ENCODE results near the gene TMEM163. TPM values are rescaled to one million over a fixed set of nuclear protein-coding genes. Genes with fewer than 3 reads are reported as not detected.

Gene TMEM163
- total RNA-seq, 1 donor from 2014 or later: 31.9 TPM

DNA sequence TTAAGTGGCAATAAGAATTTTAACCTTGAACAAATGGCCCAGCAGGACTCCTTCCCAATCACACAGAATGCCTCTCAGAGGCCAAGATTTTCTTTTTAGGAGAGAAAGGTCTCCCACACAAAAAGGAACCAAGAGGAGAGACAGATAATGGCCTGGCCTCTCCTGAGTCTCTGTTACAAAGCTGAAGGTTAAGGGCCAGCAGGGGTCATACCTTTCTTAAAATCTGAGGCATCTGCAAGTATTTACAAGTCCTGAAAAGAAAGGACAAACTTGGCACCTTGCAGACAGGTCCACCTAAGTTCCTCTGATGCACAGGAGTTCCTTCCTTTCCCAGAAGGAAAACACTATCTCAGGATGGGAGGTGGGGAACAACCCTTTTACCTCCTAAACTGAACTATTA is 142.3 kb downstream of the TMEM163 start:
- H3K4me1 ChIP-seq: no peaks in the 10 kb centered on the region
- TF ChIP-seq, protein P1, sequence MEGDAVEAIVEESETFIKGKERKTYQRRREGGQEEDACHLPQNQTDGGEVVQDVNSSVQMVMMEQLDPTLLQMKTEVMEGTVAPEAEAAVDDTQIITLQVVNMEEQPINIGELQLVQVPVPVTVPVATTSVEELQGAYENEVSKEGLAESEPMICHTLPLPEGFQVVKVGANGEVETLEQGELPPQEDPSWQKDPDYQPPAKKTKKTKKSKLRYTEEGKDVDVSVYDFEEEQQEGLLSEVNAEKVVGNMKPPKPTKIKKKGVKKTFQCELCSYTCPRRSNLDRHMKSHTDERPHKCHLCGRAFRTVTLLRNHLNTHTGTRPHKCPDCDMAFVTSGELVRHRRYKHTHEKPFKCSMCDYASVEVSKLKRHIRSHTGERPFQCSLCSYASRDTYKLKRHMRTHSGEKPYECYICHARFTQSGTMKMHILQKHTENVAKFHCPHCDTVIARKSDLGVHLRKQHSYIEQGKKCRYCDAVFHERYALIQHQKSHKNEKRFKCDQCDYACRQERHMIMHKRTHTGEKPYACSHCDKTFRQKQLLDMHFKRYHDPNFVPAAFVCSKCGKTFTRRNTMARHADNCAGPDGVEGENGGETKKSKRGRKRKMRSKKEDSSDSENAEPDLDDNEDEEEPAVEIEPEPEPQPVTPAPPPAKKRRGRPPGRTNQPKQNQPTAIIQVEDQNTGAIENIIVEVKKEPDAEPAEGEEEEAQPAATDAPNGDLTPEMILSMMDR (IDR thresholded peaks at IDR 0.05): no peak
- no peaks in the 10 kb centered on the region for H3K27me3 ChIP-seq (ENCODE audit: low read depth)
- DNase-seq (no peak), ATAC-seq (no peak)
- no peak overlapping the region for H3K4me3 ChIP-seq
- H3K36me3 ChIP-seq: no peaks in the 10 kb centered on the region
- no peaks in the 10 kb centered on the region for H3K9me3 ChIP-seq
- no peak overlapping the region for H3K27ac ChIP-seq
- intact Hi-C loops (cut with DNase I): no loop called here

DNA sequence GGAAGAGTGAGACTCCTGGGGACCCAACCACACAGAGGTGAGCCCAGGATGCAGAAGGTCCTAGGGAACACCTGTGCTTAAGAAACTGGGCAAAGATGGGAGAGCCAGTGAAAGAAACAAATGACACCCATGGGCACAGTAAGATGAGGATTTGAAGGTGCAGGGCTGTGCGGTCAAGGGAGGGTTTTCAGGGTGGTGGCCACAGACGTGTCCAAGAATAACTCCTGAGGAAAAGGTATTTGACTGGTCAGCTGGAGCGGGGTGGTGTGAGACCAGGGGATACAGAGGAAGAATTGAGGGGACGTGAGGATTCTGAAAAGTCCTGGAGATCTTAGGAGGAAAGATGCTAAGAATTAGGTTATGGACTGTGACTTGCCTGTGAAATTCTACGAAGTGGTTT is 142.9 kb downstream of the TMEM163 start:
- TF ChIP-seq, protein P1 (IDR thresholded peaks at IDR 0.05): no peak
- no peak for DNase-seq
- H3K36me3 ChIP-seq: no peaks in the 10 kb centered on the region
- no peaks in the 10 kb centered on the region for H3K9me3 ChIP-seq
- intact Hi-C loops (cut with DNase I): no loop called here
- no peaks in the 10 kb centered on the region for H3K4me1 ChIP-seq
- no peak for ATAC-seq
- H3K27me3 ChIP-seq (ENCODE audit: low read depth): no peaks in the 10 kb centered on the region
- no peak overlapping the region for H3K27ac ChIP-seq
- no peak overlapping the region for H3K4me3 ChIP-seq

DNA sequence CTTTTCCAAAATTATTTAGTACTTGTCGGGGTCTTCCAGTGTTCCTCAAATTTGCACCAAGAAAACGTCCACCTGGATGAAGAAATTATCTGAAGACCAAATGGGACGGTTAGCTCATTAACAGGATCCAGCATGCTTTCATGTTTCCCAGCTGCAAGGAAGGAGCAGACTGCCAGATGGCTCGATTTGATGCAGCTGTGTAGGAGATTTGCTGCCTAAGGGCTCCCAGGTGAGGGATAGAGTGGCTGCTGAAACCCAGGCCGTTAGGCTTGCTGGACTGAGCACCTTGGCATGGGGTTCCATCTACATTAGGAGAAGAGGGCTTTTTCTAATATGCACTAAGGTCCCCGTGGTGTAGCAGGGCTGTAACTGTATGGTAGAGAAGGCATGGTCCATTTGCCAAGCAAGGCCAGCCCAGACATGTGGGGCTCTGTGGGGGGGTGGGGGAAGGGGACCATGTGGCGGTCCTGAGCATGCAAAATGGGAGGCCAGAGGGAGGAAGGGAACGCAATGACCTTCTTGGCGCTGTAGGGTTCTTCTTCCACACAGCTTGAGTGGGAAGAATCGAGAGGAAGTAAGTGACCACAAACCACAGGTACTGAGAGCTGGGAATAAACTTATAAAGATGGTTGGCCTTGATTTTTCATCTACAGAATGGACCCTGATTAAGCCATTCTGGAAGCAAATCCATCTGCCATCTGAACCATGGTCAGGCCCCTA is 144.0 kb downstream of the TMEM163 start:
- no peaks in the 10 kb centered on the region for H3K27me3 ChIP-seq (ENCODE audit: low read depth)
- no peak overlapping the region for H3K27ac ChIP-seq
- H3K4me3 ChIP-seq: no peak overlapping the region
- no peaks in the 10 kb centered on the region for H3K36me3 ChIP-seq
- TF ChIP-seq, protein P1 (IDR thresholded peaks at IDR 0.05): no peak
- DNase-seq (no peak), ATAC-seq (no peak)
- no peaks in the 10 kb centered on the region for H3K4me1 ChIP-seq
- H3K9me3 ChIP-seq: no peaks in the 10 kb centered on the region
- intact Hi-C loops (cut with DNase I): no loop called here

DNA sequence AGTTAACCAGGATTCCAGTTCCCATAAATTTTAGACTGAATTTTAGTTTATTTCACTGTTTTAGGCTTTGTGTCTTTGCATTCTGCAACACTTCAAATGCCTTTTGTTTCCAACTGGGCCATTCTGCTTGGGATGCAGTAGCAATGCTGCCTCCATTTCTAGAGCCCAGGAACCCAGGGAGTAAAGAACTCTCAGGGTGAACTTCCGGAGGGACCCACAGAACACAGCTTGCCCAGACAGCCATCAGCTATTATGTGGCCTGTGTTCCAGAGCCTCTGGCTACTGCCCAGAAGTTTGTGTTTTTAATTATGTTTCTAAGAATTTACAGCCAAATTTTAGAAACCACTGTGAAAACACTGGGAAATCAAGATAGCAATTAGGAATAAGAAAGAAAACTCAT is 145.1 kb downstream of the TMEM163 start:
- Histone ChIP-seq H3K9me3 (no peaks in the 10 kb centered on the region), H3K4me3 (no peak overlapping the region), H3K36me3 (no peaks in the 10 kb centered on the region), H3K4me1 (no peaks in the 10 kb centered on the region), H3K27me3 (ENCODE audit: low read depth) (no peaks in the 10 kb centered on the region), H3K27ac (no peak overlapping the region)
- ATAC-seq (no peak), DNase-seq (no peak)
- TF ChIP-seq, protein P1 (IDR thresholded peaks at IDR 0.05): no peak
- intact Hi-C loops (cut with DNase I): no loop called here

DNA sequence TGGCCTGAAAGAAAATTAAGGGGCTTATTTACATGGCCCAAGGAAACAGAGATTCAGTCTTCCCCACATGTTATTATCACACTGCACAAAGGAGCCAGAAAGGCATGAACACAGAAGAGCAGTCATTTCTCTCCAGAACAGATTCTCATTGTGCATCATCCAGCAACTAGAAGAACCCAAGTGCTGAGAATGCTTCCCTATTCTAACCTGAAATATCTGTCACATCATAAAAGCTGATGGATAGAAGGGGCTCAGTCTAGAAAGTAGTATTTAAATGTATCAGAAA is 145.8 kb downstream of the TMEM163 start:
- Histone ChIP-seq H3K9me3 (no peaks in the 10 kb centered on the region), H3K27me3 (ENCODE audit: low read depth) (no peaks in the 10 kb centered on the region), H3K27ac (no peak overlapping the region), H3K4me3 (no peak overlapping the region), H3K4me1 (no peaks in the 10 kb centered on the region), H3K36me3 (no peaks in the 10 kb centered on the region)
- intact Hi-C loops (cut with DNase I): no loop called here
- DNase-seq (no peak), ATAC-seq (no peak)
- TF ChIP-seq, protein P1 (IDR thresholded peaks at IDR 0.05): no peak
